GM12878 (cell line): Measurements from ENCODE around the gene FUBP3. TPM values are rescaled to one million over a fixed set of nuclear protein-coding genes. Genes with fewer than 3 reads are reported as not detected.

Experiments used
- ATAC-seq: fragments of 200-7000 bp; cut with Tn5 transposase; 3 replicates; pipeline ENCODE4 v1.9.1; 2020; ENCODE audit warnings: mild to moderate bottlenecking, moderate library complexity
- BruUV-seq: library from RNA; stranded (reverse); fragments of 400-500 nt; replicated peaks from 2 replicates; lab custom pipeline; 2021; lab: Mats Ljungman, UMichigan
- CTCF ChIA-PET: fragments of 300-600 bp; sonication (Branson Sonifier 250); formaldehyde crosslinking; extraction: SDS; loops from one replicate; lab custom pipeline; 2021; ENCODE audit warnings: inconsistent platforms; lab: Yijun Ruan, JAX
- POLR2A ChIA-PET: fragments of 350-600 bp; formaldehyde crosslinking; extraction: SDS; loops from one replicate; lab custom pipeline; 2021; ENCODE audit warnings: inconsistent platforms; lab: Charles Lee
- RAD21 ChIA-PET: fragments of 300-600 bp; sonication (Branson Sonifier 250); formaldehyde crosslinking; loops from one replicate; lab custom pipeline; 2023; ENCODE audit warnings: antibody characterized with exemption; ENCODE audit not compliant: unreplicated experiment; lab: Charles Lee
- SMC1A ChIA-PET: fragments of 300-600 bp; sonication (Branson Sonifier 250); formaldehyde crosslinking; loops from one replicate; lab custom pipeline; 2023; ENCODE audit not compliant: unreplicated experiment, uncharacterized antibody; lab: Charles Lee
- DNase-seq: peaks from one replicate; pipeline ENCODE4 v3.0.0-alpha.2; 2011; ENCODE audit warnings: low read depth, low spot score
- FAIRE-seq: peaks from 3 replicates; lab custom pipeline; 2011; peaks lifted over from hg19 to GRCh38; lab: Jason Lieb, UNC
- H2AFZ ChIP-seq: 2 replicates; pipeline ENCODE4 v1.6.0; 2011; ENCODE audit warnings: low read depth, low read length, control low read depth; ENCODE audit not compliant: control insufficient read depth
- H3K27ac ChIP-seq: 2 replicates; pipeline ENCODE4 v1.5.1; 2011; ENCODE audit warnings: control low read depth; ENCODE audit not compliant: control insufficient read depth, insufficient read depth
- H3K27me3 ChIP-seq, 2 experiments: replicated peaks in 1 of 2; 2 replicates each; pipeline versions ENCODE4 v1.6.0 to v1.6.1; 2011; ENCODE audit warnings: low read length in 1 of 2; ENCODE audit not compliant: control insufficient read depth in 2 of 2, insufficient read depth in 2 of 2
- H3K36me3 ChIP-seq, 2 experiments: 2 replicates each; pipeline ENCODE4 v1.5.1; 2011; ENCODE audit warnings: low read length in 1 of 2; ENCODE audit not compliant: control insufficient read depth in 2 of 2, insufficient read depth in 2 of 2
- H3K4me1 ChIP-seq: 2 replicates; pipeline ENCODE4 v1.6.1; 2011; ENCODE audit warnings: mild to moderate bottlenecking, low read length, moderate library complexity, mixed read lengths; ENCODE audit not compliant: control insufficient read depth, insufficient read depth
- H3K4me2 ChIP-seq: 2 replicates; pipeline ENCODE4 v1.6.0; 2011; ENCODE audit warnings: control low read depth; ENCODE audit not compliant: control insufficient read depth, insufficient read depth
- H3K4me3 ChIP-seq: fragments of 200-600 bp; sonication (generic); 2 replicates; pipeline ENCODE4 v1.5.1; 2016
- H3K79me2 ChIP-seq: 2 replicates; pipeline ENCODE4 v1.6.0; 2011; ENCODE audit warnings: low read length; ENCODE audit not compliant: control insufficient read depth, insufficient read depth
- H3K9ac ChIP-seq: 2 replicates; pipeline ENCODE4 v1.8.0; 2011; ENCODE audit warnings: low read length, control low read depth, mixed read lengths; ENCODE audit not compliant: control insufficient read depth, insufficient read depth
- H3K9me3 ChIP-seq: replicated peaks from 3 replicates; pipeline ENCODE4 v1.5.1; 2011; ENCODE audit warnings: mild to moderate bottlenecking, low read length; ENCODE audit not compliant: control insufficient read depth, insufficient read depth
- H4K20me1 ChIP-seq: 2 replicates; pipeline ENCODE4 v1.6.0; 2011; ENCODE audit not compliant: control insufficient read depth, insufficient read depth
- CBX3 ChIP-seq: fragments of 200-600 bp; sonication (generic); IDR thresholded peaks from 2 replicates; pipeline ENCODE4 v1.6.1; 2016; ENCODE audit warnings: low read depth, borderline replicate concordance
- CHD1 ChIP-seq: IDR thresholded peaks from 2 replicates; pipeline ENCODE4 v1.6.1; 2012; ENCODE audit warnings: low read depth, low read length, improper control_type of control experiment
- CHD2 ChIP-seq: IDR thresholded peaks from 2 replicates; pipeline ENCODE4 v1.6.1; 2011; ENCODE audit warnings: low read depth, low read length, improper control_type of control experiment, borderline replicate concordance
- E2F4 ChIP-seq: IDR thresholded peaks from 2 replicates; pipeline ENCODE4 v1.6.1; 2012; ENCODE audit warnings: low read depth, low read length, improper control_type of control experiment
- EP300 ChIP-seq, 2 experiments: fragments of 150-350 bp in 1 of 2; IDR thresholded peaks; 2 replicates each; pipeline ENCODE4 v1.6.1; 2011 to 2012; ENCODE audit warnings: low read depth in 2 of 2, low read length in 2 of 2, borderline replicate concordance in 1 of 2, improper control_type of control experiment in 1 of 2, inconsistent platforms in 1 of 2; ENCODE audit not compliant: control insufficient read depth in 1 of 2
- IKZF1 ChIP-seq: fragments of 450-650 bp; conservative IDR thresholded peaks from 2 replicates; pipeline ENCODE4 v1.6.1; 2017; ENCODE audit warnings: antibody characterized with exemption, mild to moderate bottlenecking
- IRF4 ChIP-seq: IDR thresholded peaks from 2 replicates; pipeline ENCODE4 v1.6.1; 2011; ENCODE audit warnings: low read depth, low read length
- NR2C2 ChIP-seq: IDR thresholded peaks from 2 replicates; pipeline ENCODE4 v1.6.1; 2011; ENCODE audit warnings: borderline replicate concordance, low read depth; ENCODE audit not compliant: control insufficient read depth, insufficient read length
- NR2F1 ChIP-seq: fragments of 450-650 bp; conservative IDR thresholded peaks from 2 replicates; pipeline ENCODE4 v1.6.1; 2017; ENCODE audit warnings: mild to moderate bottlenecking
- REST ChIP-seq: IDR thresholded peaks from 2 replicates; pipeline ENCODE4 v1.6.1; 2012; ENCODE audit warnings: mild to moderate bottlenecking, low read depth, low read length
- SIN3A ChIP-seq: IDR thresholded peaks from 2 replicates; pipeline ENCODE4 v1.6.1; 2012; ENCODE audit warnings: low read depth, low read length, improper control_type of control experiment
- TAF1 ChIP-seq: IDR thresholded peaks from 2 replicates; pipeline ENCODE4 v1.6.1; 2011; ENCODE audit warnings: mild to moderate bottlenecking, low read depth, low read length, borderline replicate concordance
- WGBS: methylation state at CpG from one replicate; pipeline ENCODE4 v1.1.6; 2016; ENCODE audit warnings: low lambda C conversion rate; ENCODE audit not compliant: insufficient replicate concordance, insufficient coverage; ENCODE audit errors: missing lambda C conversion rate; 5-methylcytosine and 5-hydroxymethylcytosine counted together
- in situ Hi-C: fragments of 300-500 bp; cut with MboI; formaldehyde crosslinking; loops from 9 replicates; pipeline ENCODE4 v1.14.3; 2018; ENCODE audit warnings: mixed read lengths
- intact Hi-C: fragments of 100-400 bp; cut with micrococcal nuclease; formaldehyde crosslinking; loops from one replicate; pipeline ENCODE4 v1.14.2; 2022; ENCODE audit not compliant: unreplicated experiment
- polyA plus RNA-seq, 11 experiments: library from polyadenylated mRNA; depleted of rRNA in 4 of 11; unstranded in 6 of 11; stranded (reverse) in 5 of 11; fragments of >200 nt; fragmentation: Nextera tagmentation in 4 of 11; fragmentation: Illumina TruSeq in 1 of 11; extraction: Ambion mirVana in 4 of 11; extraction: Trizol in 1 of 11; gene quantifications; 1 replicate in 1 of 11; 2 replicates in 10 of 11; pipeline versions ENCODE4 v1.2.1 to v1.2.3, GENCODE V29; 2011 to 2016; ENCODE audit warnings: inconsistent platforms in 2 of 11, missing spikeins in 2 of 11, low read depth in 1 of 11
- total RNA-seq, 4 experiments: library from RNA; depleted of rRNA in 3 of 4; stranded (reverse); fragments of >200 nt in 3 of 4; fragmentation: Illumina TruSeq in 1 of 4; extraction: Trizol in 1 of 4; gene quantifications; 2 replicates each; pipeline versions ENCODE4 v1.2.1 to v1.2.3, GENCODE V29; 2013 to 2021

FUBP3 gene
- total and polyA plus RNA-seq, 10 of the 15 experiments (the other 5 are each of a cell fraction or from before 2014, with no cell fraction given): 2.4 to 49.4 (median 37.2) TPM

GRCh38 chr9:130579738-130580463, 524 bp downstream of the FUBP3 start:
- peaks cover 38% of the 10 kb centered on the region for H3K79me2 ChIP-seq
- H3K4me1 ChIP-seq: 0 out of 2 replicates have a peak, but pooled peaks cover 4% of the 10 kb centered on the region
- in situ Hi-C loops: no loop called here
- ATAC-seq (peak; percentile 53), DNase-seq (no peak), FAIRE-seq (no peak)
- intact Hi-C loops: no loop called here
- H3K27ac ChIP-seq: peak overlapping the region; percentile 73
- CTCF ChIA-PET: interaction anchor here (0.6 kb wide), 1 partner anchor 64 kb away, joined by 3 read pairs; no protein-coding TSS in a partner anchor
- peak overlapping the region; percentile 88 for H3K4me2 ChIP-seq
- POLR2A ChIA-PET: interaction anchor here (0.6 to 1.2 kb wide), 4 partner anchors 9 to 113 kb away, joined by 3 to 7 read pairs (median 4); partner anchors contain the start of gene EXOSC2
- RAD21 ChIA-PET: interaction anchor here (0.6 kb wide), 1 partner anchor 692 kb away, joined by 4 read pairs; no protein-coding TSS in a partner anchor
- TF ChIP-seq IKZF1: peak; percentile 2; the same call in 1 of the 2 replicates
- TF ChIP-seq CHD1: no peak
- TF ChIP-seq EP300 (IDR thresholded peaks at IDR 0.05; ENCODE audit: borderline replicate concordance in 1 of 2, control insufficient read depth in 1 of 2, low read depth in 2 of 2, low read length in 2 of 2): no peak
- no peak for TF ChIP-seq E2F4
- no peak for TF ChIP-seq SIN3A
- no peak for TF ChIP-seq CBX3
- TF ChIP-seq TAF1: peak; percentile 5; the same call in 1 of the 2 replicates
- no peak for TF ChIP-seq CHD2
- TF ChIP-seq IRF4: no peak
- no peak for TF ChIP-seq NR2F1
- TF ChIP-seq NR2C2: no peak
- no peak for TF ChIP-seq REST
- peak overlapping the region; percentile 96 for H2AFZ ChIP-seq
- peak overlapping the region; percentile 96 for H3K4me3 ChIP-seq
- WGBS: 3% methylated on average over 33 of the region's 40 CpGs
- SMC1A ChIA-PET: interaction anchor here (0.6 to 1.4 kb wide), 2 partner anchors 39 to 113 kb away, joined by 3 to 4 read pairs; partner anchors contain the start of gene EXOSC2
- H4K20me1 ChIP-seq: no peaks in the 10 kb centered on the region
- no peaks in the 10 kb centered on the region for H3K36me3 ChIP-seq
- no peaks in the 10 kb centered on the region for H3K9me3 ChIP-seq
- BruUV-seq: no TSS peak
- peak overlapping the region; percentile 96 for H3K9ac ChIP-seq
- H3K27me3 ChIP-seq: no peaks in the 10 kb centered on the region
